Glutamatergic neuron (in vitro differentiated cells): Measurements from ENCODE around the gene P3H3. TPM values are rescaled to one million over a fixed set of nuclear protein-coding genes. Genes with fewer than 3 reads are reported as not detected.
A peak's percentile ranks its signal among the peaks of the same experiment; 100 is the strongest.

ENCODE experiments used
- DNase-seq: peaks from one replicate; pipeline ENCODE4 v3.0.0; 2022
- H3K27ac Mint-ChIP-seq: one replicate; pipeline ENCODE4 v1.8.0; 2020; ENCODE audit warnings: mild to moderate bottlenecking, mixed read lengths, inconsistent platforms; ENCODE audit not compliant: unreplicated experiment
- H3K27me3 Mint-ChIP-seq: one replicate; pipeline ENCODE4 v1.8.0; 2020; ENCODE audit warnings: mild to moderate bottlenecking, moderate library complexity, mixed read lengths, inconsistent platforms; ENCODE audit not compliant: unreplicated experiment
- H3K36me3 Mint-ChIP-seq: one replicate; pipeline ENCODE4 v1.8.0; 2020; ENCODE audit warnings: mild to moderate bottlenecking, mixed read lengths, inconsistent platforms; ENCODE audit not compliant: unreplicated experiment
- H3K4me1 Mint-ChIP-seq: one replicate; pipeline ENCODE4 v1.8.0; 2020; ENCODE audit warnings: mild to moderate bottlenecking, low read depth, mixed read lengths, inconsistent platforms; ENCODE audit not compliant: unreplicated experiment
- H3K4me3 Mint-ChIP-seq: one replicate; pipeline ENCODE4 v1.8.0; 2020; ENCODE audit warnings: mild to moderate bottlenecking, mixed read lengths, inconsistent platforms; ENCODE audit not compliant: unreplicated experiment
- H3K9me3 Mint-ChIP-seq: one replicate; pipeline ENCODE4 v1.8.0; 2020; ENCODE audit warnings: mild to moderate bottlenecking, moderate library complexity, mixed read lengths, inconsistent platforms; ENCODE audit not compliant: unreplicated experiment
- CTCF ChIP-seq: fragments of 200-600 bp; sonication (generic); IDR thresholded peaks from one replicate; pipeline ENCODE4 v1.5.0; 2021; ENCODE audit not compliant: partially characterized antibody, unreplicated experiment
- long read RNA-seq: library from polyadenylated mRNA; unstranded; transcript quantifications from one replicate; pipeline ENCODE4 v2.0.0, GENCODE V29; 2020; ENCODE audit not compliant: unreplicated experiment
- total RNA-seq: library from RNA; stranded (reverse); fragmentation: NEBNext Ultra II Directional; extraction: Animal tissue kit (Norgen Biotek cat#: 25700); gene quantifications from one replicate; pipeline ENCODE4 v1.2.1, GENCODE V29; 2021; ENCODE audit not compliant: unreplicated experiment

Gene P3H3
- total RNA-seq: 58.4 TPM
- long read RNA-seq, partial matches to known transcripts: 2 of 4 reads
- long read RNA-seq, other reads (novel, unspliced or antisense): 1 of 4 reads

GRCh38 chr12:6827982-6828780, at the start of gene P3H3:
TSS of gene P3H3 (plus strand) at chr12:6828407. CDS start at chr12:6828441, 34 bp downstream.
- H3K27ac Mint-ChIP-seq: peak within 1 kb of the TSS; percentile 100
- H3K4me1 Mint-ChIP-seq: peaks cover 38% of the 10 kb centered on the region
- H3K9me3 Mint-ChIP-seq: peaks cover 29% of the 10 kb centered on the region
- H3K27me3 Mint-ChIP-seq: peaks cover 31% of the 10 kb centered on the region
- H3K36me3 Mint-ChIP-seq: peaks cover 11% of the 10 kb centered on the region
- no peak for TF ChIP-seq CTCF
- peak; percentile 65 for DNase-seq
- peak within 1 kb of the TSS; percentile 100 for H3K4me3 Mint-ChIP-seq

- peaks cover 29% of the 10 kb centered on the region for H3K4me1 Mint-ChIP-seq
- DNase-seq: peak; percentile 98
- H3K36me3 Mint-ChIP-seq: peaks cover 5% of the 10 kb centered on the region
- TF ChIP-seq CTCF: peak; percentile 84
- peak overlapping the region; percentile 96 for H3K4me3 Mint-ChIP-seq
- H3K27ac Mint-ChIP-seq: peak overlapping the region; percentile 100
- H3K9me3 Mint-ChIP-seq: peaks cover 15% of the 10 kb centered on the region
- peaks cover 23% of the 10 kb centered on the region for H3K27me3 Mint-ChIP-seq
Measured at GRCh38 chr12:6778574-6779550, 49.3 kb upstream of the P3H3 start.

GRCh38 chr12:6779708-6780432, 48.3 kb upstream of the P3H3 start:
- DNase-seq: no peak
- Mint-ChIP-seq H3K4me3 (peak overlapping the region; percentile 46), H3K36me3 (peaks cover 3% of the 10 kb centered on the region), H3K9me3 (peaks cover 13% of the 10 kb centered on the region), H3K27ac (peak overlapping the region; percentile 100), H3K27me3 (peaks cover 20% of the 10 kb centered on the region), H3K4me1 (peaks cover 29% of the 10 kb centered on the region)
- TF ChIP-seq CTCF: no peak

- peak overlapping the region; percentile 66 for H3K27ac Mint-ChIP-seq
- peaks cover 18% of the 10 kb centered on the region for H3K27me3 Mint-ChIP-seq
Measured at GRCh38 chr12:6780573-6780972, 47.6 kb upstream of the P3H3 start.

More at GRCh38 chr12:6780573-6780972, 47.6 kb upstream of the P3H3 start:
- no peak for DNase-seq
- peaks cover 29% of the 10 kb centered on the region for H3K4me1 Mint-ChIP-seq
- peaks cover 15% of the 10 kb centered on the region for H3K9me3 Mint-ChIP-seq
- TF ChIP-seq CTCF: no peak
- no peak overlapping the region for H3K4me3 Mint-ChIP-seq
- H3K36me3 Mint-ChIP-seq: no peaks in the 10 kb centered on the region
